ENCODE results near the gene DEF6. TPM values are rescaled to one million over a fixed set of nuclear protein-coding genes. Genes with fewer than 3 reads are reported as not detected.

Gene DEF6
- total RNA-seq, 1 experiment from 2014 or later = 0.72 TPM

GRCh38 chr6:35343835-35344550 is 46.4 kb downstream of the DEF6 start:
- peak; percentile 69 for DNase-seq (ENCODE audit: low read depth)

DNA sequence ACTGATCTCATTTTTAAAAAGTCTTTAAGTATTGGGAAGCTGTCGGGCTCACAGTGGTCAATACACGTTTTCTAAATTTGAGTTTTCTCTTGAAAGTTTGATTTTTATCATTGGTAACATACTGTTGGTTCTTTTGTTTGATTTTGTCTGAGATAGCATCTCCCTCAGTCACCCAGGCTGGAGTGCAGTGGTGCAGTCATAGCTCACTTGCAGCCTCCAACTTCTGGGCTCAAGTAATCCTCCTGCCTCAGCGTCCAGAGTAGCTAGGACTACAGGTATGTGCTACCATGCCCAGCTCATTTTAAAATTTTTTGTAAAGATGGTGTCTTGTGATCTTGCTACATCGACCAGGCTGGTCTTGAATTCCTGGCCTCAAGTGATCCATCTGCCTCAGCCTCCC is 53.8 kb downstream of the DEF6 start:
- no peak for DNase-seq (ENCODE audit: low read depth)

DNA sequence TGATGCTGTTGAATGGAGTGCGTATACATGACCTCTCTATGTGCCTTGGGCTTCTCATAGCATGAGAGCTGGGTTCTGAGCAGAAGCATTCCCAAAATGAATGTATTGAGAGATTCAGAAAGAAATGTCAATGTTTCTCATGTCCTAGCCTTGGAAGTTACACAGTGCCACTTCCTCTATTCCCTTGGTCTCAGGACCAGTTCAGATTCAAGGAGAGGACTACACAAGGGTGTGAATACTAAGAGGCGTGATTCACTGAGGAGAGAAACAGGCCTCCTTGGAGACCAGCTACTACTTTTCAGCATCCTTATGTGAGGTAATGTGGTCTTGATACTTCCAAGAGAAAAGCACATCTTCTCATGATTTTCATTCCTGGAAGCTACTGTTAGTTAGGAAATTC is 55.1 kb downstream of the DEF6 start:
- no peak for DNase-seq (ENCODE audit: low read depth)

GRCh38 chr6:35354361-35355135 is 56.9 kb downstream of the DEF6 start:
- DNase-seq (ENCODE audit: low read depth) = no peak

DNA sequence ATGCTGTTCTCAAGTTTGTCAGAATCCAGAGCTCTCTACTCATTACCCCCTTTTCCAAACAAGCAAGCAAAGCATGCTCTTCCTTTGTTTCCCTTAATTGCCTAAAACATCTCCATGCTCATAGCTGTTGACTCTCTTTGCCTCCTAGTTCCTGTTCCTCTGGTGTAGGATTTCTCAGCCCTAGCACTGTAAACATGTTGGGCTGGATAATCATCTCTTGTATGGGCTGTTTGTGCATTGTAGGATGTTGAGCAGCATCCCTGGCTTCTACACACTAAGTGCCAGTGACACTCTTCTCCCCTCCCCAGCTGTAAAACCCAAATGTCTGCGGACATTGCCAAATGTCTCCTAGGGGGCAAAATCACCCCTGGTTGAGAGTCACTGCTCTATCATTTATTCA is 58.8 kb downstream of the DEF6 start:
- no peak for DNase-seq (ENCODE audit: low read depth)

DNA sequence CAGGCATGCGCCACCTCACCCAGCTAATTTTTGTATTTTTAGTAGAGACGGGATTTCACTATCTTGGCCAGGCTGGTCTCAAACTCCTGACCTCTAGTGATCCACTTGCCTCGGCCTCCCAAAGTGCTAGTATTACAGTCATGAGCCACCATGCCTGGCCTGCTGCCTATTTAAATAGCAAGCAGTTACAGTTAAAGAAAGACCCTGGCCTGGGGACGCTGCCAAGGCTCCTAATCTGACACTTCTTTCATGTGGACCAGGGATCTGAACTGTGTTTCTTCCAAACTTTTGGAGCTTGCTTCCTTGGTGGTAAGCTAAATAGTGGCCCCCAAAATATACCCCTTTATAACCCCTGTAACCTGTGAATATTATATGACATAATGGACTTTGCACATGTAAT is 60.1 kb downstream of the DEF6 start:
- DNase-seq (ENCODE audit: low read depth) = no peak

- peak; percentile 41 for DNase-seq (ENCODE audit: low read depth)
Measured at GRCh38 chr6:35358086-35358485, 60.5 kb downstream of the DEF6 start.

- no peak for DNase-seq (ENCODE audit: low read depth)
Measured at GRCh38 chr6:35359346-35359743, 61.7 kb downstream of the DEF6 start.

DNA sequence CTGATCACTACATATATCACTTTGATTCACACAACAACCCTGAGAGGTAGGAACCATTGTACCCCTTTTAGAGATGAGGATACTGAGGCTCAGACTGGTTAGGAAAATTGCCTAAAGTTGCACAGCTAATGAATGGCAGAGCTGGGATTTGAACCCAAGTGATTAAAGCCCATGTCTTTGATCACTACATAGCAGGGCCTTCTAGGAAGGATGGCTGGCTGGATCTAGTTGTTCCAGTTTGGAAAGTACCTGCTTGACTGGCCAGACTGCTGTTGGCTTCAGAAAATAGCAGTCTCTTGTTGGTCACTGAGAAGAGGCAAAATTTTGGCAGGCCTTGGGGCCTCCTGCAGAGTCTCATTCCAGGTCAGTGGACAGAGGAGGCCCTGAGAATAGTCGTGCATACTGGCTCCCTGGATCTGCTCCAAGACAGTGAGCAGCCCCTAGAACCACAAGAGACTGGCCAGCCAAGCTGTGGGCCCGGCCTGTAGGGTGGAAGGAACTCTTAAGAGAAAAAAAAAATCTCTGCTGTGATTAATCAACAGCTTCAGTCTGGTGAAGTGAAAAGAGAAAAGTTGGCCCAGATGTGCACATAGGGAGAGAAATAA is 62.2 kb downstream of the DEF6 start:
- DNase-seq (ENCODE audit: low read depth) = peak; percentile 99

GRCh38 chr6:35360349-35361138 is 62.9 kb downstream of the DEF6 start:
- peak; percentile 63 for DNase-seq (ENCODE audit: low read depth)

GRCh38 chr6:35362200-35362599 is 64.6 kb downstream of the DEF6 start:
- DNase-seq (ENCODE audit: low read depth) = no peak

DNA sequence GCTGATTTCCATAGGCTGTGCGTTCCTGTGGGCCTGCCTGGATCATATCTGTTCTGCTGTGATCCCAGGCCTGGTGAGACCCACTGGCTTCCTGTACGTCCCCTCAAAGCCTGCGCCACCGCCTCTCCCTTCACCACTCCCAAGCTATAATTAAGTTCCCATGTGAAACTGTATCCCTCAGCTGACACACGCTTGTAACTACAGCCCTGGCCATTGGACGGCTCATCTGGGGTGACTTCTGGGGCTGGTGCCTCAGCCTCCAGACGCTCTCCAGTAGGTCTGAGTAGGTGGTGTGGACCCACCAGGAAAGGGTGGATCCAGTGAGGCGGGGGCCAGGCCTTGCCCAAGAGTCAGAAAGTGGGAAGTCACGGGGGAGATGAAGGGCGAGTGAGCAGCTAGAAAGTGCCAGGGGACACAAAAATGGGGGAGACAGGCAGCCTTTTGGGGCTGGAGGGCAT is 65.7 kb downstream of the DEF6 start:
- DNase-seq (ENCODE audit: low read depth) = no peak

DNA sequence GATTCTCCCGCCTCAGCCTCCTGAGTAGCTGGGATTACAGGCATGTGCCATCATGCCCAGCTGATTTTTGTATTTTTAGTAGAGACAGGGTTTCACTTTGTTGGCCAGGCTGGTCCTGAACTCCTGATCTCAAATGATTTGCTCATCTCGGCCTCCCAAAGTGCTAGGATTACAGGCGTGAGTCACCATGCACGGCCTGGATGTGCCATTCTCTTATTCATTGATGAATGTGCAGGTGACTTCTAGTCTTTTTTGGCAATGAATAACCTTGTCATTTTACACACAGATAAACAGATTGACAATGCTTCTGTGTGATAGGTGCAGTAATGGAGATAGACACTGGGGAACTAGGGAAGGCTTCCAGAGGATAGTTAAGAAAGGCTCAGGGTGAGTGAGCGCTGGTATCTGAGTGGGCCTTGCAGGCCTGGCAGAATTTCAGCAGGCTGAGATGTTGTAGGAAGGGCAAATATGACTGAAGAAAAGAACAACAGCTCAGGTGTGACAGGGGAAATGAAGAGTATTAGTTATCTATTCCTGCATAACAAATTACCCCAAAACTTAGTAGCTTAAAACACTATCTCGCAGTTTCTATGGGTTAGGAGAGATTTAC is 68.1 kb downstream of the DEF6 start:
- no peak for DNase-seq (ENCODE audit: low read depth)

- DNase-seq (ENCODE audit: low read depth) = no peak
Measured at GRCh38 chr6:35366204-35366596, 68.6 kb downstream of the DEF6 start.

- DNase-seq (ENCODE audit: low read depth) = no peak
Measured at GRCh38 chr6:35367646-35368037, 70.0 kb downstream of the DEF6 start.

DNA sequence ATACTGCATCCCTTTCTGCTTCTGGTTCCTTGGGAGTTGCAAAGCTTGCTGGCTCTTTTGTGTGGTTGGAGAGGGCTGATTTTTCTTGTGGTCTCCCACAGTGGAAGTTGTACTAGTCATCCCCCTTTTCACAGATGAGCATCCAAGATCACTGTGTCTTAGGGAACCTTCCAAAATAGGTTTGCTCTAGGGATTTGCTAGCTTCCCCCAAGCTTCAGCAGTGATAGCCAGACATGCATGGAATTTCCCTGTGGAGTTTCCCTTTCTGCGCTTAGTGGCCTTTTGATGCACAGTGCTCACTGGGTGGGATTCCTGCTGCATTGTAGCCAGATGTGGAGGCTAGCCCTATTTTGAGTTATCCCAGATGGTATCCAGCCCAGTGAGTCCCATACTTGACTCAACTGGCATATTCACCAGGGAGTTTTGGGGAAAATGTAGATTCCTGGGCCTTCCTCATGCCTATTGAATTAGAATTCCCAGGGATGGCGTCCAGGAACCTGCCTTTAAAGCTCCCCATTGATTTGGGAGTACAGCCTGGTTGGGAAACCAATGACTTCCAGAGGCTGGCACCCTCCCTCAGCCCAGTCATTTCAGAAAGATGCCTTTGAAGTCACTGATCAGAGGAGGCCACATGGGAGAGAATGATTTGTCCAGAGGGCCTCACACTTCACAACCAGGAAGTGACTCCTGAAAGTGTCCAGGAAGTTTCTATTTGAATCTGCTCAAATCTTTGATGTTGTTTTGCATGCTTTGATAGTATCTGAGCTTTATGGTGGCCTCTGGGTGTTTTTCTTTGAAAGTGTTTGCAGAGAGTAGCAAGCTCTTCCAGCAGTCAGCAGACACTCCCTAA is 70.6 kb downstream of the DEF6 start:
- DNase-seq (ENCODE audit: low read depth) = peak; percentile 94

DNA sequence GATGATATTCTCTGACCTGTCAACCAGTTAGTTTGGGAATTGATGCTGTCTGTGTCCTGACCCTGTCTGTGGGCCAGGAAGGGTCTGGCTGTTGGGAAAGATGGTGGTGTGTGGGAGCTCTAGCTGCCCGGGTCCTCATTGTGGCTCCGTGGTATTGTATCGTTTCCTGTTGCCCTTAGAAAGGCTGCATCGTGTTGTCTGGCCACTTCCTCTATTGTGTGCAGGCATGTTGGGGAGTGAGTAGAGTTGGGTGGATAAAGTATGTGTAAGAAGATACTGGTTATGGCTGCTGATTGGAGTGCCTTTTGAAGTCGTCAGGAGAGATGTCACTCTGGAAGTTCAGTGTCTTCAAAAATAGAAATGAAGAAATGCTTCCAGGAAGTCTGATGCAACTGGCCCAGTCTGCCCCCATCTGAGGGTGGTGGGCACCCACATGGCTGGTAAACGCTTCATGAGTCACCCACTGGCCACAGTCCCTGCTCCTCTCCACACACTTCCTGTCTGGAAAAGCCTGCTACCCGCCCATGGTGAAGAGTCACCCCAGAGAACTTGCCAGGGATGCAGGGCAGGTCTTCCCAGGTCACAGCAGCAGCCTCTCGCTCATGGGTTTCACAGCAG is 72.6 kb downstream of the DEF6 start:
- DNase-seq (ENCODE audit: low read depth) = peak; percentile 99

GRCh38 chr6:35370785-35371493 is 73.3 kb downstream of the DEF6 start:
- DNase-seq (ENCODE audit: low read depth) = no peak

Measured in RPMI7951 (cell line).